HG02642 (cell line): ENCODE results near the gene CYP19A1.

Experiments used
- ATAC-seq: cut with Tn5 transposase; IDR thresholded peaks from one replicate; pipeline ENCODE4 v1.9.1; 2021; ENCODE audit warnings: mild to moderate bottlenecking; ENCODE audit not compliant: unreplicated experiment, poor library complexity

Gene CYP19A1

DNA sequence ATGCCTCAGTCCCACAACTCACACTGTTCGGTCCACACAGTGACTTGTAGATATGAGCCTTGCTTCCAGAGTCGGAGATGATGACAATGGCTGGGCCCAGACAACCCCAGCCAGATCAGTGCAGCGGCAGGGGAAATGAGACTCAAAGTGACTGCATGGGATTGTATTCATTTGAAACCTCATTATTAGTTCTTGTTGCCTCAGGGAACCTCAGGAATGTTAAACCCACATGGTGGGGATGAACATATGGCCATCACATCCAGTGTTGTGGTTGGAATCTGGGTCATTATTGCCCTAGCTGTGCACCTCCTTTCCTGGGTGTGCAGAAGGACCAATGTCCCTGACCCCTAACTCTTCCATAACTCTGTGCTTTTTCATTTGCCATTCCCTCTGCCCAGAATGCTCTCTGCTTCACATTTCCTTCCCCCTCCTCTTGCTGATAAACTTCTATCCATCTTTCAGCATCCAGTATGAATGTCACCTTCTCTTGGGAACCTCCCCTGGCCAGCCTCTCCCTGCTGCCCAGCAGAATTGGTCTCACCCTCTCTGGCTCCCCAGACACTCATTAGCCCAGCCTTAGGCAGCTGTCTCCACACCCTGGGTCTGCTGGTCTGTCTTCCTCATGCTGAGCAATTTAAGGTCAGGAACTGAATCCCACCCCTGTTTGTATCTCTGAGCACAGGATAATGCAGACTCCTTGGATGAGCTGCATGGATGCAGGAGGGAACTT, 176.7 kb downstream of the CYP19A1 start:
- ATAC-seq, result no peak

DNA sequence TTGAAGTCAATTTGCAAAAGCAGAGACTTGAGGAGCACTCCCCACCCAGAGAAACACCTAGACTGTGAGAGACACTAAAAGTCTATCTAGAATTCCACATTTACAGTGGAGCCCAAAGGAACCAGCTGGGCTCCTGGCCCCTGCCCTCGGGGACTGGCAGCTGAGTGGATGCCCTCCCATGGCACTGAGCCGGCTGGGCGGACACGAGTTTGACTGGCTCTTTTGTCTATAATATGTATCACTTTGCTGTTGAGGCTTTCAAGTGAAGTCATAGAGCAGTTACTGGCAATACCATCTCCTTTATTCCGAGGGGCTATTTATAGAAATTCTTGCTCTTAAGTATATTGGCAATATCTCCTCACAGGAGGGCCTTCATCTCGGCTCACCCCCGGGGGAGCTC, 177.9 kb downstream of the CYP19A1 start:
- no peak for ATAC-seq
